ENCODE data around the gene ZMYM2.

GRCh38 chr13:20137875-20138274 lies 179.3 kb downstream of the ZMYM2 start:
- TF ChIP-seq POLR2AphosphoS5 (IDR thresholded peaks at IDR 0.05) (no peak), CTCF (IDR thresholded peaks at IDR 0.05) (no peak), POLR2A (IDR thresholded peaks at IDR 0.05) (no peak)
